Right ventricle myocardium superior (tissue), 1 donor: ENCODE data around the gene RGS7BP. TPM values are rescaled to one million over a fixed set of nuclear protein-coding genes. Genes with fewer than 3 reads are reported as not detected.
"Not testable (repeated sequence)": the region's sequence is repeated elsewhere in the genome, so short reads cannot be mapped to it uniquely, and the experiment has no call there.

Source experiments
- ATAC-seq: fragments of 200-7000 bp; cut with Tn5 transposase; one replicate; pipeline ENCODE4 v1.9.1; 2020; ENCODE audit warnings: mild to moderate bottlenecking; ENCODE audit not compliant: poor library complexity
- DNase-seq: peaks from one replicate; pipeline ENCODE4 v3.0.0-alpha.2; 2020
- intact Hi-C: fragments of 100-400 bp; cut with DNase I; formaldehyde crosslinking; loops from one replicate; pipeline ENCODE4 v1.11.2; 2022
- total RNA-seq: library from RNA; stranded (reverse); fragmentation: NEBNext Ultra II Directional; extraction: Animal tissue kit (Norgen Biotek cat#: 25700); gene quantifications from one replicate; pipeline ENCODE4 v1.2.1, GENCODE V29; 2021
- donor health status: DM: no; HTN: yes; CAD: no; lungs with severe emphysema.

RGS7BP gene
- total RNA-seq, 1 donor from 2014 or later = 5.4 TPM

DNA sequence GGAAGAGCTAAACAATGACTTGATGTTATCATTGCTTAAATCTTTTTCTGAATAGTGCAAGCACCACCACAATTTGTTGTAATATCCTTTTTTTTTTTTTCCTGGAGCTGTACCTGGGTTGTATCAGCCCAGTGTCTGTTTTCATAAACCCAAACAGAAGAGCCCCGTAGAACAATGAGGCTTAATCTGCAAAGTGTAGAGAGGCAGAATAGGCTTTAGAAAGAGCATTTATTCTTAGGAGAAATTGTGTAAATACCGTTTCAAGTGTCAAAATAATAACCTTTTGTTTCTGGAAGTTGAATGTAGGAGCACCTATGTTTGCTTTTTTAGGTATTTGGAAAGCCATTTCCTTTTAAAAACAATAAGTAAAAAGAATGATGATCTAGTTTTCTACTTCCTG is 26.4 kb downstream of the RGS7BP start:
- DNase-seq (no peak), ATAC-seq (no peak)
- intact Hi-C loops = no loop called here

DNA sequence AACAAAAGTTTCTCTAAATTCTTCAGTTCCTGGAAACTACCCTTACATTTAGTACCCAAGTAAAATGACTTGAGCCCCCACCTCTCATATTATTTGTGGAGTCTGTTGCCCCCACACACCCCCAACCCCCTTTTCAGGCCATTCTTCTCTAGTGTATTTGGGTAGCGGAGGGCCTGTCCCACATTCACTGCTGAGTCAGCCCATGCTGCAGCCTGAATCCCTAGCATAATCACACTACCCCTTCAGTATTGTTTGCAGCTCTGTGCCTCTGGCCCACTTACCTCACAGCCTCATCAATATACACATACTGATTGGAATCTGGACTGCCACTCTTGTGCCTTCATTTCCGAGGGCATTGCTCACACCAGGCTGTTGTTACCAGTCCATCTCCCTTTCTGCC is 26.8 kb downstream of the RGS7BP start:
- no peak for ATAC-seq
- no peak for DNase-seq
- intact Hi-C loops = no loop called here

DNA sequence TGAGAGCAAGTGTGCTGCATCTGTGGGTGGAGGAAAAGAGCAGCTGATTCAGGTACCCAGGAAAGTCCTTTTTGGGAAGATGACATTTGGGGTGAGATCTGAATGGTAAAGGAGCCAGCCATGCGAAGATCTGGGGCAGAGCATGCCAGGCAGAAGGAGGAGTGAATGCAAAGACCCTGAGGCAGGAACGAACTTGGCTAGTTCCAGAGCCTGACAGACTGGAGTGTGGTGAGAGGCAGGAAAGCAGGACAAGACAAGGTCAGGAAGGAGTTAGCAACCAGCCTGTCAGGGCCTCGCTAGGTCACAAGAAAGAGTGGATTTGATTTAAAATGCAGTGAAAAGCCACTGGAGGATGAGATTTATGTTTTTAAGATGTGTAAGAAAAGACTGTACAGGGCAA is 28.2 kb downstream of the RGS7BP start:
- DNase-seq (no peak), ATAC-seq (no peak)
- intact Hi-C loops = no loop called here

DNA sequence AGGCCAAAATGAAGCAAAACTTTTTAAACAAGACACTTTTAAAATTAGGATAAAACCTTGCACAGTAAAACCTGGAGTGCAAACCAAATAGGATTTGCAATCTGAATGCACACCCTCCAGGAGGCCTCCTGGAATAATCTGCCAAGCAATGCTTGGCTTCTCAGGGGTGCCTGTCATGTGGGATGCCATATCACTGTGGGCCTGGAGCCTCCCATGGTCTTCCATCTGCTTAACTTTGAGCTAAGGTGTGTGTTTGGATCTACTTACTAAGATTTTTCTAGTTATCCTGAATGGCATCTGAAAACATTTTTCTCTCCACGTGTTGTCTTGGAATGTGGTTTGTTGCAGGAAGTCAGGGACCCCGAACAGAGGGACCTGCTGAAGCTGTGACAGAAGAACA is 52.1 kb downstream of the RGS7BP start:
- intact Hi-C loops = no loop called here
- ATAC-seq (no peak), DNase-seq (no peak)

GRCh38 chr5:64558641-64559040 is 52.8 kb downstream of the RGS7BP start:
- ATAC-seq, DNase-seq, intact Hi-C loops: not testable (repeated sequence)

DNA sequence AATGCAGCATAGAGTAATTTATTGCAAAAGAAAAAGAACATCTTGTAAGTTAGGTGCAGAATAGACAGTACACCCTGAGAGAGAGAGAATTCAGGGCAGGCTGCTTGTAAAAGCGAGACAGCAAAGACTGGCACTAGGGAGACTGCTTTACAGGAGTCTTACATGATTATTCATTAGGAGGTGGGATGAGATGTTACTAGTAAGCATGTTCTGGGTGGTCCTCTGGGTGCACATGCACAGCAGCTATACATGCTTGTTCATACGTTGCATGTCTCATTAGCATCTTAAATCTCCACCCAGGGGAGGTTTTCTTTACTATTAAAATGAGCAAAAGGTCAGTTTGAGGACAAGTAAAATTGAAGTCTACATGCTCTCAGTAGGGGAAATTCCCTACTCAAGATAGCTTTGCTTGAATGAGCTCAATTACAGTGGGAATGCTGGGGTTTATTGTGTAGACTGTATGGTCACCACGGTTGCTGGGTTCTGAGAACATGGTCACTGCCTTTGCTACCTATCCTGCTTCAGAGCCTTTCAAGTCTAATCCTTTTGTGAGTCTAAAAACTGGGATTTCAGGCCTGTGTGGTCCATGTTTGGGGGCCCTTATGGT is 60.6 kb downstream of the RGS7BP start:
- no peak for ATAC-seq
- no peak for DNase-seq
- intact Hi-C loops = no loop called here

DNA sequence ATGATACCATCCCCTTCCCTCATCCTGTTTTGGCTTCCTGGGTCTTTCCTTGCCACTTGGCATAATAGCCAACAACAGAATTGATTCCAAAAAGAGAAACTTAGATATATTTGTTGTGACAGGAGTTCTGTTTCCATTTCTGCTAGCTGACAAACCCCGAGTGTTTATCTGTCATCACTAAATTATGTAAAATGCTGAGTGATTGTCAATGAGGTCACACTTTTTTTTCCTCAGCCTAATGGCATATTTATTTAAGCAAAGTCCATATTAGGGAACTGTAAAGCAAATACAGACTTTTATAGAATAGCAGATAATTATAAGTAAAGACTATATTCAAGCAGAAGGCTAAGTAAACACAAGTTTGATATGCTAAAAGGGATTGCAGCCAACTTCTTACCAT is 64.0 kb downstream of the RGS7BP start:
- no peak for ATAC-seq

DNA sequence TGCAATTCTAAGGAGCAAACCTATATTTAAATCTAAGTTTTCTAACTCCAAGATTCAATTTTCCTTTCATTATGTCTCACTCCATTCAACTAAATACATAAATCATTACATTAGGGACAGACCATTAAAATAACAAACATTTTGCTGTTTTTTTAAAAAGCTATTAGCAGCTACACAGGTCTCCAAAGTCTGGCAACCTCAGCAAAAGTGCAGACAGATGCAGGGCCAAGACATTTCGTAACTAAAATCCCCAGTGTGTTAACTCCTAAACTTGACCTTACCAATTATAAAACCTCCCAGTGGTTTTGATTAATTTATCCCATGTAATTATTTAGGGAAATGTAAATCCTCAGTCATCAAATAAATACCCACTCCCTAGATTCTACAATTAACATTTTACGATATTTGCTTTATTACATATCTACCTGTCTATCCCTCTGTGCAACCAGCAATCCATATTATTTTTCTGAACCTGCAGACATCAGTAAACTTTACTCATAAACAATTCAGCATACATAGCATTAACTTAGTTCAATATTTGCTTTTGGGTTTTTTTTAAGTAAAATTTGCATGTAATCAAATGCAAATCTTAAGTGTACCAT is 64.7 kb downstream of the RGS7BP start:
- intact Hi-C loops = no loop called here
- DNase-seq (no peak), ATAC-seq (no peak)

More for the DNA sequence above, 64.0 kb downstream of the RGS7BP start:
- intact Hi-C loops = no loop called here
- DNase-seq = no peak

- ATAC-seq (no peak), DNase-seq (no peak)
- intact Hi-C loops = no loop called here
These were observed 69.7 kb downstream of the RGS7BP start for GRCh38 chr5:64575561-64575960.

DNA sequence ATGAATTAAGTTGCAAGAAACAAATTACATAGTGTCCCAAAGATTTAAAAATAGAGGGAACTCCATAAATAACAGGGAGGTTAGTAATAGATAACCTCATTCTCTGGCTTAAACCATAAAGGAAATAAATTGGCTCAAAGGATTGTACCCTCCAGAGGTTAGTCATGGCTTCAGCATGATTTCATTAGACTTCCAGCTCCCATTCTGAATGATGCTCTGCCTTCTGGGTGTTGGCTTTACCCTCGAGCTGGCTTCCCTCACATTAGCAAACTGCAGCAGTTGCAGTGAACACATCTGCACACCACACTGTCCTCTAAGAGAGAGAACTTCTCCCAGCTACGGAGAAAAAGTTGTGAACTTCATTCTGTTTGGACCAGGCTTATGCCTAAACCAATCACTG is 70.4 kb downstream of the RGS7BP start:
- no peak for ATAC-seq
- intact Hi-C loops = no loop called here
- DNase-seq = no peak

DNA sequence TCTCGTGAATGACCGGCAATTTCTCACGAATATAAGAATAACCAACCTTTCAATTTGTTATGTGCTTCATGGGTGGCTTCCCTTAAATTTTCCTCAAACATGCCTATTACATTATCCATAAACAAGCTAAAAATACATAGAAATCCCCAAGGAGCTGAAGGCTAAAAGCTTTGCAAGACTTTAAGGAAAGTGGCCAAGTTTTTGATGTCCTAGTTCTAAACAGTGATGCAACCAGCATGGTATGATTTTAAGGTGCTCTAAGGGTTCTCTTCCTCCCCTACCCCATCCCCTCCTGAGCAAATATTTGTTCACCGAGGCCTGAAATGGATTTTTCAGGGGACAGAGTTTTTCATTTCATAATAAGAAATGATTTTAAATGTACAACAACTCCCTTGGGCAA is 79.8 kb downstream of the RGS7BP start:
- intact Hi-C loops = no loop called here
- ATAC-seq (no peak), DNase-seq (no peak)

GRCh38 chr5:64587370-64587769 is 81.6 kb downstream of the RGS7BP start:
- no peak for ATAC-seq
- no peak for DNase-seq
- intact Hi-C loops = no loop called here

DNA sequence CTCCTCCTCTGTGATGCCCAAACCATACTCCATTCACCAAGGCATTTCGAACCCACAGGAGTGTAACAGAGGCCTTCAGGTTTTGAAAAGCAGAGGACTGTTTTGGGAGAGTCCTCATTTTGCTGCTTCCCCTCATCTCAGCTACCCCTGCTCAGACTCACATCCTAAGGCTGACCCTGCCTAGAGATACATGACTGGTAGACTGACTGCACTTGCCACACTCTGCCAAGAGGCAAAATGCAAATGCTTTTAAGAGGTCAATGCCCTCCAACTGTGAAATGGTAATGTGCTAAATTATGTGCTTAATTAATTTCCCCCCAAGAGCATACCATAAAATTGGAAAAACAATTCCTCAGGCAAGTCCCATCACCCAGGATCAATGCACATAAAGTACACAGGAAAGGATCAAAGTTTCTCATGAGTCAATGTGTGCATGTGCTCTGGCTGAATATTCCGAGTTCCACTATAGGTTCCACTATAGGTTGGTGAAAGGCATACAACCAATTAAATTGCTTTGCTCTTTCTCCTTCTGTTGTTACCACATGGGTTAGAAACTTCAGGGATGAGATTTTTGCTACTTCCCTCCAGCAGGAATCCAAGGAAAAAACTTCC is 87.0 kb downstream of the RGS7BP start:
- intact Hi-C loops = no loop called here
- ATAC-seq = no peak
- no peak for DNase-seq

DNA sequence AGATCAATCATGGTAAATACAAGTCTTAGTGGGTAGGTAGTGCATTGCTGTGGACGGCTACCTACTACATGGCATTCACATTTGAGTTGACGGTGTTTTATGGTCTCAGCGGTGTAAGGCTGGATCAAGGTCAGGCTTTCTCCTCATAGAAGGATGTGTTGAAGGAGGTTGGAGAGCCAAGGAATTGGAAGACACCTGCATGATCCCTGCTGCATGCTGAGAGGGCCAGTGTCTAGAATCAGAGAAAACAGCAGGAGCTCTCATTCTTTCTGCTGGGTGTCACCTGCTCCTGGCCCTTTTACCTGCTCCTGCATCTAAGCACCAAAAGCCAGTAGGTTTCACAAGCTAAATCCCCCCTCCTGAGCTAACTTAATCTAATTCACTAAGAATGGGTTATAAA is 88.2 kb downstream of the RGS7BP start:
- intact Hi-C loops = no loop called here
- no peak for DNase-seq
- no peak for ATAC-seq

GRCh38 chr5:64594601-64595000 is 88.8 kb downstream of the RGS7BP start:
- ATAC-seq = peak; percentile 43
- DNase-seq = no peak
- intact Hi-C loops = no loop called here

GRCh38 chr5:64595031-64595855 is 89.4 kb downstream of the RGS7BP start:
- intact Hi-C loops = loop anchor here (5.0 kb wide), 1 partner anchor 83 kb away; no protein-coding TSS in a partner anchor
- ATAC-seq (peak; percentile 81), DNase-seq (no peak)

GRCh38 chr5:64599226-64599625 is 93.4 kb downstream of the RGS7BP start:
- intact Hi-C loops = loop anchor here (5.0 kb wide), 1 partner anchor 87 kb away; no protein-coding TSS in a partner anchor
- no peak for DNase-seq
- no peak for ATAC-seq

- ATAC-seq (no peak), DNase-seq (no peak)
- intact Hi-C loops = no loop called here
These were observed 97.9 kb downstream of the RGS7BP start for GRCh38 chr5:64603676-64604075.

DNA sequence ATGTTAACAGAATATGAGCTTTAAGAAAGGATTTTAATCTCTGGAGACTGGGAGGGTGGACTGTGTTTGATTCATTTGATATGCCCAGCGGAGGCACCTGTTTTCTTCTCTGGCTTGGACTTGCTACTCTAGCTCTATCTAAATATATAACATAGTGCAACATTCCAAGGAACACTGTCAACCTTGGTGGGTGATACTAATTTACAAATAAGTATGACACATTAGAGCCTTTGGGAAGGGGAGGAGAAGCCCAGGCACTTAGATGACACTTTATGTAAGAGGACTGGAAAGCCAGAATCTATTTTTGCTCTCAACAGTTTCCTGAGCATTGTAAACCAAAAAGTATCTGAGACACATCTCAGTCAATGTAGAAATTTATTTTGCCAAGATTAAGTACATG is 101.1 kb downstream of the RGS7BP start:
- no peak for ATAC-seq
- intact Hi-C loops = no loop called here
- DNase-seq = no peak
